ENCODE results near the gene TNS2.
"Not testable (repeated sequence)": the region's sequence is repeated elsewhere in the genome, so short reads cannot be mapped to it uniquely, and the experiment has no call there.

The TNS2 gene

GRCh38 chr12:53006810-53007309, 43.0 kb upstream of the TNS2 start:
- H3K27ac ChIP-seq, result peak overlapping the region; percentile 100
- TF ChIP-seq CTCF (conservative IDR thresholded peaks at IDR 0.05), result no peak

- no peak for TF ChIP-seq CTCF (conservative IDR thresholded peaks at IDR 0.05)
- H3K27ac ChIP-seq, result peak overlapping the region; percentile 100
Observed at GRCh38 chr12:53007343-53007742, 42.5 kb upstream of the TNS2 start.

- H3K27ac ChIP-seq, result peak overlapping the region; percentile 100
Observed at GRCh38 chr12:53008760-53009159, 41.1 kb upstream of the TNS2 start.

GRCh38 chr12:53010955-53011354, 38.9 kb upstream of the TNS2 start:
- H3K27ac ChIP-seq, result peak overlapping the region; percentile 33
- TF ChIP-seq CTCF (conservative IDR thresholded peaks at IDR 0.05), result no peak

- peak overlapping the region; percentile 33 for H3K27ac ChIP-seq
- no peak for TF ChIP-seq CTCF (conservative IDR thresholded peaks at IDR 0.05)
Observed at GRCh38 chr12:53011889-53012288, 38.0 kb upstream of the TNS2 start.

GRCh38 chr12:53012928-53013327, 36.9 kb upstream of the TNS2 start:
- TF ChIP-seq CTCF (conservative IDR thresholded peaks at IDR 0.05), result no peak
- H3K27ac ChIP-seq, result no peak overlapping the region

GRCh38 chr12:53014709-53015108, 35.2 kb upstream of the TNS2 start:
- TF ChIP-seq CTCF (conservative IDR thresholded peaks at IDR 0.05), result no peak
- H3K27ac ChIP-seq, result no peak overlapping the region

- no peak for TF ChIP-seq CTCF (conservative IDR thresholded peaks at IDR 0.05)
Observed at GRCh38 chr12:53025250-53025649, 24.6 kb upstream of the TNS2 start.

GRCh38 chr12:53027014-53027413, 22.9 kb upstream of the TNS2 start:
- H3K27ac ChIP-seq, result not testable (repeated sequence)

More at GRCh38 chr12:53025250-53025649, 24.6 kb upstream of the TNS2 start:
- no peak overlapping the region for H3K27ac ChIP-seq
